Fibroblast of skin of scalp (primary cell): ENCODE data around the gene HOXC10.

ENCODE experiments used
- DNase-seq: peaks from one replicate; pipeline ENCODE4 v3.0.0-alpha.2; 2013

Gene HOXC10

GRCh38 chr12:53977596-53978445, 7.1 kb upstream of the HOXC10 start:
- no peak for DNase-seq

GRCh38 chr12:53978477-53979356, 6.2 kb upstream of the HOXC10 start:
- no peak for DNase-seq

GRCh38 chr12:53980104-53980801, 4.7 kb upstream of the HOXC10 start:
- DNase-seq: no peak

- DNase-seq: no peak
Observed at GRCh38 chr12:53980802-53981496, 4.0 kb upstream of the HOXC10 start.

DNA sequence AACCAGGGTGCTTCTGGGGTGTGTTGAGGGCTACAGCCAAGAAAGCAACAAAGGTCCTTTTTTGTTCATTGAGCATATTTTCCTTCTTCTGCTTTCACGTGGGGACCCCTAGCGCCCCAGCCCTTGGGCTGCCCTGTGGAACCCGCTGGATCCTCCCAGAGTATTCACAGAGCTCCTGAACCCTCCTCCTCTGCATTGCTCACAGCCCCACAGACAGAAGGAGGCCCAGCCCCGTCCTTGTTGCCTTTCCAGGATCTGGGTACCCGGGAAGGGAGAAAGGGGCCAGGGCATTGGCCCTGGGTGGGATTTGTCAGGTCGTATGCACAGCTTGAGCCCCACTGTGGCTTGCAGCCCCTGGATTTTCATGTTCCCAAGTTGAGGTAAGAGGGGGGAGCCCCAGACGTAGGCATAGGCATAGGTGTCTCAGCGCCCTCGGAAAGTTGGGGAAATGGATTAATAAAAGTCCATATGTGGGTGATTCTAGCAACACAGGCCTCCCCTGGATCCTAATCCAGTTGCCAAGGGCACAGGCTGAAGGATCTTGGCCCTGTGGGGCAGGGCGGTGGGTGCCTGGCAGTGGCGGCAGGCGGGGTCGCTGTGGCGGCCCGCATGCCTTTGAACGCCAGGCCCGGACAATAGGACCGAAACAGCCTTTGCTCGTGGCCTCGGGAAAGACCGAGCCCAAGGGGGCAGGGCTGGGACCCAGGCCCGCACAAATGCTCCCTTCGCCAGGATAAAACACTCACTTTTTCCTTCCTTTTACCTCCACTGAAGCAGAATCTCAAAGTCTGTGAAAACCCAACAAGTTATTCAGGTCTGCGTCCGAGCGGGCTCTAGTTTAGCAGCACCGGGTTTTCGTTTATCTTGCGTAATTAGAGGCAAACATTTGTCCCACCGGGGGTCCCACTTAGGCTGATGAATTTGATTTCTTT, 3.0 kb upstream of the HOXC10 start:
- DNase-seq: no peak

DNA sequence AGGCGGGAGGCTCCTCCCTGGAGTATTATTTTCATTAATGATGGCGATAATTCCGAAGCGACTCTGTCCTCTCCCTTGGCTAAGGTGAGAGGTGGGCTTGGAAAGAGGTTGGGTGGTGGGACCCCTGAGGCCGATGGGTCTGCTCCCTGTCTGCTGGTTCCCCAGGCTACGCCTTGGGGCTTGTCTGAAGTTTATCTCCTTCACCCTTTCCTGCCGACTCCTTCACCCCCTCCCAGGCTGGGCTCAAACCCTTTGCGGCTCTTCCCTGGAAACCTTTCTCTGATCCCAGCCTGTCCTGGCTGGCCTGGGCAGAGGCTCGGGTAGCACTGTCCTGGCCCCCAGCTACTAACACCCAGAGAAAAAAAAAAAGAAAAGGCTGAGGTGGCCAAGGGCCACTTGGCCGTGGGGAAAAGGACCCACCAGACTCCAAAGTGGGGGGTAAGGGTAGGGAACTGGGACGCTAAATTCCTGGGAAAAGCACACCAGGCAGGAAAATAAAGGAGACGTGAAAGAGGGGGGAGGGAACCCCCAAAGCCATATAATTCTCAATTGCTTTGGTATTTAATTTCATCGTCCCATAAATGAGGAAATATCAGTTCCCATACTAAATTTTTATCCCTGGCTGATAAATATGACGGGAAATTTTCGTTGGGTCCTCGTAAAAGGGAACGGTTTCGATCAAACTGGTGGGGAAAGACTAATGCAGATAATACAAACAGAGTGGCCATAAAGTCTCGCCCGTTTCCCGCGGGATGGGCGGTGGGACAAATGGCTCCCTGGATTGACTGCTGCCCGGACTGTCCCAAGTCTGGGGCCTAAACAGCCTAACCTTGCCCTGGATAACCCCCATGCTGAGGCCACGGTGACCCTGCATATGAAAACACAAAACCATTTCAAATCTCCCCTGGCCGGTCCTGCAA, 2.0 kb upstream of the HOXC10 start:
- no peak for DNase-seq

GRCh38 chr12:53983568-53983949, 1.4 kb upstream of the HOXC10 start:
- no peak for DNase-seq

DNA sequence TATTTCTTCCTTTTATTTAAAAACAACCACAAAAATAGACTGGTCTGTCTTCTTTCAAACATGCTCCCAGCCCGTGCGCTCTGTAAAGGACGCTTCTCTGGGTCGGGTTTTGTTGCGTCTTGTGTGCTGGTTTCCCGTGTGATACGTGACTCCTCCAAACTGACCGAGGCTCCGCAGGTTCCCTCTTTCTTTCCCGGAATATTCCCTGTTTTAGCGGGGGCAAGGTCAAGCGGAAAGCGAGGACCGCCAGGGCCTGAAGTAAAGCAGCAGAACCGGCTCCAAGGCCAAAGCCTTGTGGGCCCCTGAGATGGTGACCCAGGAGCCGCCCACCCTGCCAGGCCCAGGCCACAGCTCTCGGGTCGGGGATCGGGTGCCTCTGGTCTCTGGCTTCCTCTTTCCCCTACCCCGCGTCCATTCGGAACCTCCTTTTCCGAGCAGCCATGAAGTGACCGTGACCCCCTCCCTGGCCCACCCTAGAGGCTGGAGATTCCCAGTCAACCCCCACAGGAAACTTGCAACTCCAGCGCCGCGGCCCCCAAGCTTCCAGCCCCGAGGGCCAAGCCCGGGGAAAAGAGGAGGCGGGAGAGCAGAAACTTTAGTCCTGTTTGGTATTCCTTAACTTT, 885 bp upstream of the HOXC10 start:
- no peak for DNase-seq

GRCh38 chr12:53985692-53985993, 697 bp downstream of the HOXC10 start:
- no peak for DNase-seq

- no peak for DNase-seq
Observed at GRCh38 chr12:53985994-53986685, 1.2 kb downstream of the HOXC10 start.

DNA sequence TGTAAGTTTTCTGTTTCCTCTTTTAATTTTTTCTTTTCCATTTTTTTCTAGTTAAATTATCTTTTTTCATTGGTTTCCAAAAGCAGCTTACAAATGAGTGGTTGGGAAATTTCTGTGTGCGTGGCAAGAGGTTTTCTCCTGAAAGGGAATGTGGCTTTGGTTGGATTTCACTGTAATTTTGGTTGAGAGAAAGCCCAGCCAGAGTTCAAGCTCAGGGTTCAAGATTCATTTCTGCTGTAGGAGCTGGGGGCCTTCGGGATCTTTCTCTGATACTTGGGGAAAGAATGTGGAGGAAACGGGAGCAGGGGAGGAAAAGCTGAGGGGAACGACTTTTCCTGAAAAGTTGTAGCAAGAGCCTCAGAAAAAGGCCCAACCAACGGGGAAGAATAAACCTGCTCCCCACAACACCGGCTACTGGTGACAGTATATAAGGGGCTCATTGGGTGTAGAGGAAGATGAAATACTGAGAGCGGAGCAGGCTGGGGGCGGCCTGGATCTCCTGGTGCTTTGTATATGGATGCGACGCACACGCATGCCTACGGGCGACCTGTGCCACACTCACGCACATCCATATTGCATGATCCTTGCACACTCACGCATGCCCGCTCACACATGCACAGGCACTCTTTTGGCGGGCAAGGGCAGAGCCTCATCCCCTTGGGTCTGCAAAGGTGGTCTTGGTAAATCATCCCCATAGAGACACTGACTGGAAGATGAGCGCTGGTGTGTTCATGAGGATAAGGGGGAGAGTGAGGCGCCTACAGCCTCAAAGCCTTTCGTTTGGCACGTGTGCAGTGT, 1.9 kb downstream of the HOXC10 start:
- DNase-seq: no peak

GRCh38 chr12:53987787-53988230, 2.9 kb downstream of the HOXC10 start:
- DNase-seq: no peak

DNA sequence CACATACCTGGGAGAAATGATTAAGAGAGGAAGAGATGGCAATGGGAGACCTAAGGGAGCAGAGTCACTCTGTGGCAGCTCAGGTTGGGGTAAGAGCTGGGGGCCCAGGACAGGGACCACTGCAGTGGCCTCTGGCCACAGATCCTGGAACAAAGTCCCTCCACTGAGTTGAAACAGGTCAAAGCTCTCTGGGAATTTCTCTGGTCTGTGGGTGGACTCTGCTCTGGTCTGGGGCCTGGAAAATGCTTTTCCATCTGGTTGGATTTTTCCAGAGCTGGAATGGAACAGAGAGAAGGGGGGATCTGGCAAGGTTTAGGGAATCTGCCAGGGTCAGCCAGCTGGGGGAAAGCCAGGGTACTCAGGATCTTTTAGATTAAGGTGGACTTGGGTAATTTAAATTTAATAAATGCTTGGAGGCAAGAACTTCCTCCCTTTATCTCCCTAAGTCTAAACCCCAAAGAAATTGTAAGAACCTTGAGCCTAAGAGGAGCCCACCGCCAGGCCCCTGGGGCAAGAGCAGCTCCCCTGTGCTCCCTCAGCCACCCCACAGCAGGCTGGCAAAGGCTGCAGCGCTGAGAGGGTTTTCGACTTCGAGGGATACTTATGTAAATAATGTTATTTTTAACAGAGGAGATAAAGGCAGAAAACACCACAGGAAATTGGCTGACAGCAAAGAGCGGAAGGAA, 3.7 kb downstream of the HOXC10 start:
- DNase-seq: no peak

GRCh38 chr12:53989227-53990113, 4.5 kb downstream of the HOXC10 start:
- peak; percentile 44 for DNase-seq

GRCh38 chr12:53990311-53991076, 5.5 kb downstream of the HOXC10 start:
- no peak for DNase-seq

GRCh38 chr12:53991077-53991460, 6.1 kb downstream of the HOXC10 start:
- no peak for DNase-seq
